B cell (primary cell): ENCODE results near the gene SNTG2. TPM values are rescaled to one million over a fixed set of nuclear protein-coding genes. Genes with fewer than 3 reads are reported as not detected.

Source experiments
- ATAC-seq: fragments of 200-7000 bp; cut with Tn5 transposase; one replicate; pipeline ENCODE4 v1.10.0; 2021; ENCODE audit warnings: low read depth, mild to moderate bottlenecking, moderate number of reproducible peaks, moderate library complexity
- CTCF ChIA-PET: fragments of 350-600 bp; sonication (Branson Sonifier 250); formaldehyde crosslinking; loops from one replicate; lab custom pipeline; 2021; ENCODE audit warnings: antibody characterized with exemption, inconsistent platforms; lab: Charles Lee
- POLR2A ChIA-PET: fragments of 350-600 bp; sonication (Branson Sonifier 250); formaldehyde crosslinking; loops from one replicate; lab custom pipeline; 2021; ENCODE audit warnings: antibody characterized with exemption; lab: Charles Lee
- DNase-seq: peaks from one replicate; pipeline ENCODE4 v3.0.0; 2013
- H2AFZ ChIP-seq: 2 replicates; pipeline ENCODE4 v1.6.1; 2012; ENCODE audit warnings: mild to moderate bottlenecking, low read depth, low read length; ENCODE audit not compliant: insufficient read depth, poor library complexity, severe bottlenecking
- H3K27ac ChIP-seq, 2 donors: 1 replicate in 1 of 2; 2 replicates in 1 of 2; pipeline ENCODE4 v1.5.1; 2012 to 2013; ENCODE audit warnings: low read length in 2 of 2, mild to moderate bottlenecking in 2 of 2, moderate library complexity in 1 of 2
- H3K27me3 ChIP-seq, 4 experiments: fragments of 200-600 bp in 1 of 4; sonication (generic) in 1 of 4; replicated peaks in 1 of 4; 1 replicate in 2 of 4; 2 replicates in 2 of 4; pipeline versions ENCODE4 v1.6.1 to v1.7.0; 2013 to 2016; ENCODE audit warnings: low read length in 3 of 4, mild to moderate bottlenecking in 2 of 4, mixed read lengths in 1 of 4, moderate library complexity in 1 of 4; ENCODE audit not compliant: insufficient read depth in 4 of 4, control insufficient read depth in 3 of 4; ENCODE audit errors: control extremely low read depth in 1 of 4
- H3K36me3 ChIP-seq, 2 experiments: replicated peaks in 1 of 2; 1 replicate in 1 of 2; 2 replicates in 1 of 2; pipeline versions ENCODE4 v1.6.1 to v1.7.1; 2013; ENCODE audit warnings: low read length in 1 of 2; ENCODE audit not compliant: insufficient read depth in 2 of 2, control insufficient read depth in 1 of 2; ENCODE audit errors: control extremely low read depth in 1 of 2, extremely low read depth in 1 of 2
- H3K4me1 ChIP-seq, 2 donors: fragments of 200-600 bp in 1 of 2; sonication (generic) in 1 of 2; 1 replicate in 1 of 2; 2 replicates in 1 of 2; pipeline versions ENCODE4 v1.5.1 to v1.6.1; 2013 to 2017; ENCODE audit warnings: low read length in 2 of 2; ENCODE audit not compliant: control insufficient read depth in 2 of 2, insufficient read depth in 2 of 2
- H3K4me2 ChIP-seq: replicated peaks from 2 replicates; pipeline ENCODE3; 2012; ENCODE audit warnings: mild to moderate bottlenecking, low read depth, low read length; ENCODE audit not compliant: poor library complexity, severe bottlenecking
- H3K4me3 ChIP-seq, 5 experiments: fragments of 200-600 bp in 1 of 5; sonication (generic) in 1 of 5; 1 replicate in 3 of 5; 2 replicates in 2 of 5; pipeline versions ENCODE4 v1.5.1 to v1.7.0; 2011 to 2016; ENCODE audit warnings: low read length in 4 of 5, mild to moderate bottlenecking in 4 of 5, low read depth in 2 of 5, control low read depth in 1 of 5, moderate library complexity in 1 of 5; ENCODE audit not compliant: insufficient read depth in 1 of 5; ENCODE audit errors: control extremely low read depth in 1 of 5, extremely low read depth in 1 of 5
- H3K79me2 ChIP-seq: fragments of 200-600 bp; sonication (generic); one replicate; pipeline ENCODE4 v1.6.0; 2016; ENCODE audit warnings: low read length; ENCODE audit not compliant: control insufficient read depth, insufficient read depth
- H3K9ac ChIP-seq: fragments of 200-600 bp; sonication (generic); 2 replicates; pipeline ENCODE4 v1.6.1; 2017; ENCODE audit warnings: mild to moderate bottlenecking, low read length, moderate library complexity
- H3K9me3 ChIP-seq, 3 donors: one replicate each; pipeline versions ENCODE4 v1.6.1 to v1.7.1; 2013; ENCODE audit warnings: low read length in 2 of 3; ENCODE audit not compliant: control insufficient read depth in 2 of 3, insufficient read depth in 1 of 3; ENCODE audit errors: control extremely low read depth in 1 of 3
- H4K20me1 ChIP-seq: 2 replicates; pipeline ENCODE4 v1.6.0; 2012; ENCODE audit warnings: mild to moderate bottlenecking, low read length; ENCODE audit not compliant: insufficient read depth, control insufficient read depth, poor library complexity, severe bottlenecking
- H3K27ac Mint-ChIP-seq: one replicate; pipeline ENCODE4 v1.8.0; 2021; ENCODE audit warnings: mixed read lengths
- H3K27me3 Mint-ChIP-seq: one replicate; pipeline ENCODE4 v1.8.0; 2021; ENCODE audit warnings: mixed read lengths
- H3K4me1 Mint-ChIP-seq: one replicate; pipeline ENCODE4 v1.8.0; 2021; ENCODE audit warnings: mixed read lengths
- H3K4me3 Mint-ChIP-seq: one replicate; pipeline ENCODE4 v1.8.0; 2021; ENCODE audit warnings: mixed read lengths
- H3K9me3 Mint-ChIP-seq: one replicate; pipeline ENCODE4 v1.8.0; 2022; ENCODE audit warnings: mixed read lengths; ENCODE audit not compliant: insufficient read depth
- CTCF ChIP-seq: fragments of 200-600 bp; IDR thresholded peaks from one replicate; pipeline ENCODE4 v1.8.0; 2022; ENCODE audit warnings: antibody characterized with exemption, mild to moderate bottlenecking
- EZH2 ChIP-seq: IDR thresholded peaks from 2 replicates; pipeline ENCODE4 v1.6.1; 2012; ENCODE audit warnings: borderline replicate concordance, low read depth, mild to moderate bottlenecking, moderate library complexity, low read length; ENCODE audit not compliant: insufficient read depth, poor library complexity, severe bottlenecking
- WGBS: methylation state at CpG from one replicate; pipeline ENCODE4 v1.1.5; 2013; ENCODE audit warnings: missing lambda C conversion rate; ENCODE audit not compliant: insufficient coverage; 5-methylcytosine and 5-hydroxymethylcytosine counted together
- intact Hi-C: fragments of 100-400 bp; cut with micrococcal nuclease; formaldehyde crosslinking; loops from one replicate; pipeline ENCODE4 v1.10.0; 2022
- polyA plus RNA-seq: library from polyadenylated mRNA; depleted of rRNA; stranded (reverse); fragments of >200 nt; gene quantifications from 2 replicates; pipeline ENCODE4 v1.2.3, GENCODE V29; 2012
- total RNA-seq, 2 donors: library from RNA; stranded (reverse); fragments of 120-200 nt in 1 of 2; gene quantifications; 1 replicate in 1 of 2; 2 replicates in 1 of 2; pipeline versions ENCODE4 v1.2.3 to v1.2.4, GENCODE V29; 2013 to 2022

The SNTG2 gene
- total and polyA plus RNA-seq, 2 donors (not counting 1 experiment from before 2014, with no cell fraction given): 2.1 to 2.4 TPM

GRCh38 chr2:1081451-1082225 is 131.0 kb downstream of the SNTG2 start:
- Histone ChIP-seq H3K79me2 (no peaks in the 10 kb centered on the region), H4K20me1 (no peaks in the 10 kb centered on the region), H3K9me3 (peaks cover 0 to 9% (median 0%) of the 10 kb centered on the region in 3 donors), H3K27me3 (no peaks in the 10 kb centered on the region), H2AFZ (no peak overlapping the region), H3K27ac (no peak overlapping the region), H3K4me2 (no peak overlapping the region), H3K9ac (no peak overlapping the region), H3K36me3 (no peaks in the 10 kb centered on the region), H3K4me1 (no peaks in the 10 kb centered on the region), H3K4me3 (no peak overlapping the region)
- Mint-ChIP-seq H3K27me3 (peaks cover 4% of the 10 kb centered on the region), H3K9me3 (no peaks in the 10 kb centered on the region), H3K27ac (no peak overlapping the region), H3K4me3 (no peak overlapping the region), H3K4me1 (no peaks in the 10 kb centered on the region)
- ChIA-PET POLR2A (no interaction called here), CTCF (no interaction called here)
- WGBS: 84% methylated on average over 14 of the region's 14 CpGs
- ATAC-seq (no peak), DNase-seq (no peak)
- TF ChIP-seq CTCF (no peak), EZH2 (no peak)
- intact Hi-C loops: no loop called here

DNA sequence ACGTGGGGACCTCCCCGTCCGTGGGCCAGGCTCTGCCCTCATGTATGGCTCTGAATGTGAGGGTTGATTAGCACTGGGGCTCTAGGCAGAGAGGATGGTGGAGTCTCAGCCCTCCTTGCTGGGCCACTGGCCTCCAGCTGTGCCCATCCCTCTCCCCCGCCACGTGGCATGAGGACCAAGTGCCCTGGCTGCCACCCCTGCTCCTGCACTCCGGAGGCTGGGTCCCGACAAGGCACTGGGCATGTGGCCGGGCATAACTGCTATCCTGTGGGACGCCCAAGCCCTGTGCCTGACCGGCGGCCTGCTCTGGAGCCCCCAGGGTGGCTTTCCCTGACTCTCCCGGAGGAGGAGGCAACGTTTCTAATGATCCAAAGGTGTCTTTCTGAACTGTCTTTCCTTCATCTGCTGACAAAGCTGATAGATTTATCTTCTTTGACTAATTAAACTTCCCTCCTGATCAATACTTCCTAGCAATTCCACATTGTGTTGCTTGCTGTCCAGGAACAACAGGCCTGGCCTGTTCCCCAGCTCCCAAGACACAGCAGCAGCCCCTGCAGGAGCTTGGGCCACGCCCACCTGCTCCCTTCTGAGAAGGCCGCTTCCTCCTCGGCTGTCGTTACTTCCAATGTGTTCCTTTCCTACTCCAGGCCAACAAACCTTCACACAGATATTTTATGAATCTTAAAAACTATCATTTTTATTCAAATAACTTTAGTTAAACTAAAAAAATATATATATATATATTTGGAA is 132.0 kb downstream of the SNTG2 start:
- WGBS: 97% methylated on average over 13 of the region's 17 CpGs
- no peaks in the 10 kb centered on the region for H3K9me3 Mint-ChIP-seq
- CTCF ChIA-PET: no interaction called here
- no peaks in the 10 kb centered on the region for H3K4me1 ChIP-seq
- no peaks in the 10 kb centered on the region for H3K36me3 ChIP-seq
- no peak overlapping the region for H2AFZ ChIP-seq
- H3K4me3 ChIP-seq: no peak overlapping the region
- H3K27ac ChIP-seq: no peak overlapping the region
- H3K4me3 Mint-ChIP-seq: no peak overlapping the region
- ATAC-seq: no peak
- intact Hi-C loops: no loop called here
- DNase-seq: no peak
- H3K27me3 Mint-ChIP-seq: peaks cover 4% of the 10 kb centered on the region
- TF ChIP-seq CTCF (no peak), EZH2 (no peak)
- POLR2A ChIA-PET: no interaction called here
- no peak overlapping the region for H3K4me2 ChIP-seq
- H3K9me3 ChIP-seq: peaks cover 0 to 9% (median 0%) of the 10 kb centered on the region in 3 donors
- no peak overlapping the region for H3K9ac ChIP-seq
- H3K27ac Mint-ChIP-seq: no peak overlapping the region
- no peaks in the 10 kb centered on the region for H3K4me1 Mint-ChIP-seq
- H4K20me1 ChIP-seq: no peaks in the 10 kb centered on the region
- no peaks in the 10 kb centered on the region for H3K79me2 ChIP-seq
- no peaks in the 10 kb centered on the region for H3K27me3 ChIP-seq
